Lower leg skin (tissue), 4 donors: ENCODE results near the gene DDC. TPM values are rescaled to one million over a fixed set of nuclear protein-coding genes. Genes with fewer than 3 reads are reported as not detected.

Source experiments
- DNase-seq, 2 donors: peaks; one replicate each; pipeline ENCODE4 v3.0.0-alpha.2; 2019; ENCODE audit warnings: low spot score in 2 of 2
- H3K4me3 ChIP-seq: fragments of 200-600 bp; sonication (generic); 2 replicates; pipeline ENCODE4 v1.5.1; 2017; ENCODE audit warnings: mild to moderate bottlenecking, low read depth; ENCODE audit not compliant: poor library complexity, severe bottlenecking
- CTCF ChIP-seq, 3 donors: fragments of 450-650 bp; IDR thresholded peaks; one replicate each; pipeline ENCODE4 v1.5.1; 2016; ENCODE audit warnings: antibody characterized with exemption in 3 of 3, mild to moderate bottlenecking in 3 of 3, moderate library complexity in 2 of 3
- POLR2A ChIP-seq, 2 donors: fragments of 450-650 bp; IDR thresholded peaks; one replicate each; pipeline ENCODE4 v1.6.1; 2016 to 2017; ENCODE audit warnings: antibody characterized with exemption in 2 of 2, mild to moderate bottlenecking in 1 of 2, moderate library complexity in 1 of 2
- whole genome bisulfite sequencing, 2 donors: methylation state at CpG; one replicate each; pipeline ENCODE4 v1.1.5; 2018; 5-methylcytosine and 5-hydroxymethylcytosine counted together
- intact Hi-C: fragments of 100-400 bp; cut with DNase I; formaldehyde crosslinking; loops from one replicate; pipeline ENCODE4 v1.15.0; 2023; ENCODE audit warnings: low total_unique reads
- total RNA-seq, 4 donors: library from RNA; depleted of rRNA; stranded (reverse); fragments of >200 nt; gene quantifications; one replicate each; pipeline ENCODE4 v1.1.0, GENCODE V29; 2016

Gene DDC
- total RNA-seq, 4 donors from 2014 or later, result 1.2 TPM; not detected in 3

GRCh38 chr7:50426280-50427045 is 138.7 kb downstream of the DDC start:
- no peak for TF ChIP-seq CTCF (IDR thresholded peaks at IDR 0.05)
- TF ChIP-seq POLR2A (IDR thresholded peaks at IDR 0.05), result no peak
- H3K4me3 ChIP-seq, result no peak overlapping the region
- WGBS, 2 donors, result 93 to 98% methylated on average over 5 of the region's 5 CpGs
- no peak for DNase-seq
- intact Hi-C loops, result no loop called here

GRCh38 chr7:50425318-50425717 is 139.9 kb downstream of the DDC start:
- H3K4me3 ChIP-seq, result no peak overlapping the region
- 92 to 93% methylated on average over 6 of the region's 6 CpGs for WGBS, 2 donors
- intact Hi-C loops, result no loop called here
- TF ChIP-seq CTCF (IDR thresholded peaks at IDR 0.05) (no peak), POLR2A (IDR thresholded peaks at IDR 0.05) (no peak)
- no peak for DNase-seq

- WGBS, 2 donors, result 61 to 84% methylated on average over 4 of the region's 4 CpGs
- DNase-seq, result no peak
- TF ChIP-seq CTCF (IDR thresholded peaks at IDR 0.05), result no peak
- TF ChIP-seq POLR2A (IDR thresholded peaks at IDR 0.05), result no peak
- H3K4me3 ChIP-seq, result no peak overlapping the region
- intact Hi-C loops, result no loop called here
These were observed 141.3 kb downstream of the DDC start for GRCh38 chr7:50423860-50424259.

GRCh38 chr7:50422858-50423257 is 142.3 kb downstream of the DDC start:
- no peak for TF ChIP-seq CTCF (IDR thresholded peaks at IDR 0.05)
- TF ChIP-seq POLR2A (IDR thresholded peaks at IDR 0.05), result no peak
- H3K4me3 ChIP-seq, result no peak overlapping the region
- intact Hi-C loops, result no loop called here
- WGBS, 2 donors, result 92% methylated on average over 6 of the region's 6 CpGs
- no peak for DNase-seq

- TF ChIP-seq CTCF (IDR thresholded peaks at IDR 0.05) (no peak), POLR2A (IDR thresholded peaks at IDR 0.05) (no peak)
- no peak for DNase-seq
- intact Hi-C loops, result no loop called here
- WGBS, 2 donors, result 67 to 90% methylated on average over 3 of the region's 3 CpGs
- no peak overlapping the region for H3K4me3 ChIP-seq
These were observed 144.2 kb downstream of the DDC start for GRCh38 chr7:50421043-50421442.
